KMS-11 (cell line): ENCODE measurements around the gene PDGFA.

Experiments used
- H2AFZ ChIP-seq: fragments of 200-600 bp; sonication (generic); 2 replicates; pipeline ENCODE4 v1.6.1; 2016; ENCODE audit warnings: antibody characterized with exemption, mixed run types, low read depth
- H3K27ac ChIP-seq: fragments of 200-600 bp; sonication (generic); 2 replicates; pipeline ENCODE4 v1.6.1; 2016; ENCODE audit warnings: mild to moderate bottlenecking, mixed run types
- H3K27me3 ChIP-seq: fragments of 200-600 bp; sonication (generic); 2 replicates; pipeline ENCODE4 v1.6.1; 2017; ENCODE audit warnings: mild to moderate bottlenecking, low read depth, mixed run types, moderate library complexity; ENCODE audit not compliant: insufficient read depth
- H3K36me3 ChIP-seq: fragments of 200-600 bp; sonication (generic); 2 replicates; pipeline ENCODE4 v1.6.1; 2017; ENCODE audit warnings: mild to moderate bottlenecking, mixed run types; ENCODE audit not compliant: insufficient read depth
- H3K4me1 ChIP-seq: fragments of 200-600 bp; sonication (generic); 2 replicates; pipeline ENCODE4 v1.6.1; 2016; ENCODE audit warnings: mild to moderate bottlenecking, low read depth, mixed run types; ENCODE audit not compliant: poor library complexity, severe bottlenecking
- H3K4me2 ChIP-seq: fragments of 200-600 bp; sonication (generic); 2 replicates; pipeline ENCODE4 v1.7.0; 2016; ENCODE audit warnings: mild to moderate bottlenecking, mixed run types
- H3K4me3 ChIP-seq: fragments of 200-600 bp; sonication (generic); IDR thresholded peaks from 2 replicates; pipeline ENCODE4 v1.6.1; 2017; ENCODE audit warnings: low read depth, low read length, mixed read lengths; ENCODE audit not compliant: insufficient read depth
- H3K79me2 ChIP-seq: fragments of 200-600 bp; sonication (generic); 2 replicates; pipeline ENCODE4 v1.6.1; 2016; ENCODE audit warnings: low read depth, mixed run types; ENCODE audit not compliant: insufficient read depth
- H3K9ac ChIP-seq: fragments of 200-600 bp; sonication (generic); 2 replicates; pipeline ENCODE4 v1.6.1; 2016; ENCODE audit warnings: mild to moderate bottlenecking, mixed run types
- H4K20me1 ChIP-seq: fragments of 200-600 bp; sonication (generic); 2 replicates; pipeline ENCODE4 v1.6.1; 2016; ENCODE audit warnings: mild to moderate bottlenecking, mixed run types; ENCODE audit not compliant: insufficient read depth
- CTCF ChIP-seq: fragments of 200-600 bp; sonication (generic); conservative IDR thresholded peaks from 2 replicates; pipeline ENCODE4 v1.6.1; 2017; ENCODE audit warnings: low read depth, mild to moderate bottlenecking, antibody characterized with exemption, low read length, moderate library complexity, mixed read lengths

Gene PDGFA

GRCh38 chr7:561631-562373 is 42.2 kb upstream of the PDGFA start:
- Histone ChIP-seq H3K4me2 (no peak overlapping the region), H3K27ac (no peak overlapping the region)
- no peak for TF ChIP-seq CTCF

GRCh38 chr7:560966-561630 is 41.5 kb upstream of the PDGFA start:
- Histone ChIP-seq H4K20me1 (no peaks in the 10 kb centered on the region), H3K36me3 (no peaks in the 10 kb centered on the region), H3K79me2 (no peaks in the 10 kb centered on the region), H3K27me3 (no peaks in the 10 kb centered on the region), H3K4me2 (no peak overlapping the region), H3K4me3 (no peak overlapping the region), H3K4me1 (no peaks in the 10 kb centered on the region), H3K27ac (no peak overlapping the region), H2AFZ (no peak overlapping the region), H3K9ac (no peak overlapping the region)
- no peak for TF ChIP-seq CTCF

More at GRCh38 chr7:561631-562373, 42.2 kb upstream of the PDGFA start:
- Histone ChIP-seq H3K36me3 (no peaks in the 10 kb centered on the region), H4K20me1 (no peaks in the 10 kb centered on the region), H3K9ac (no peak overlapping the region), H3K79me2 (no peaks in the 10 kb centered on the region), H3K4me1 (no peaks in the 10 kb centered on the region), H3K4me3 (no peak overlapping the region), H2AFZ (no peak overlapping the region), H3K27me3 (no peaks in the 10 kb centered on the region)

GRCh38 chr7:559396-559705 is 39.7 kb upstream of the PDGFA start:
- Histone ChIP-seq H3K36me3 (no peaks in the 10 kb centered on the region), H3K4me1 (no peaks in the 10 kb centered on the region), H3K9ac (no peak overlapping the region), H3K4me2 (no peak overlapping the region), H3K79me2 (no peaks in the 10 kb centered on the region), H3K27me3 (no peaks in the 10 kb centered on the region), H3K4me3 (no peak overlapping the region), H4K20me1 (no peaks in the 10 kb centered on the region), H3K27ac (no peak overlapping the region), H2AFZ (no peak overlapping the region)
- no peak for TF ChIP-seq CTCF

- H3K4me3 ChIP-seq, result no peak overlapping the region
- no peak overlapping the region for H3K9ac ChIP-seq
- H3K27ac ChIP-seq, result no peak overlapping the region
- H3K4me1 ChIP-seq, result no peaks in the 10 kb centered on the region
- H3K4me2 ChIP-seq, result no peak overlapping the region
- no peak for TF ChIP-seq CTCF
- H3K27me3 ChIP-seq, result no peaks in the 10 kb centered on the region
- no peaks in the 10 kb centered on the region for H3K36me3 ChIP-seq
- no peaks in the 10 kb centered on the region for H3K79me2 ChIP-seq
- H2AFZ ChIP-seq, result no peak overlapping the region
- no peaks in the 10 kb centered on the region for H4K20me1 ChIP-seq
These were observed 37.9 kb upstream of the PDGFA start for GRCh38 chr7:557558-557881.
